Endodermal cell (in vitro differentiated cells): ENCODE data around the gene NRP1. TPM values are rescaled to one million over a fixed set of nuclear protein-coding genes. Genes with fewer than 3 reads are reported as not detected.

ENCODE experiments used
- DNase-seq: peaks from one replicate; pipeline ENCODE4 v3.0.0-alpha.2; 2017
- H3K27ac ChIP-seq: 2 replicates; pipeline ENCODE4 v1.5.1; 2013; ENCODE audit warnings: mild to moderate bottlenecking, low read depth, low read length, moderate library complexity
- H3K27me3 ChIP-seq: 2 replicates; pipeline ENCODE4 v1.6.1; 2013; ENCODE audit warnings: mild to moderate bottlenecking, low read length, moderate library complexity; ENCODE audit not compliant: insufficient read depth, control insufficient read depth, poor library complexity, severe bottlenecking
- H3K36me3 ChIP-seq: 2 replicates; pipeline ENCODE4 v1.7.0; 2013; ENCODE audit warnings: mild to moderate bottlenecking, low read length, moderate library complexity; ENCODE audit not compliant: control insufficient read depth, insufficient read depth
- H3K4me1 ChIP-seq: one replicate; pipeline ENCODE4 v1.7.0; 2013; ENCODE audit warnings: low read length; ENCODE audit not compliant: control insufficient read depth, insufficient read depth
- H3K4me3 ChIP-seq: 2 replicates; pipeline ENCODE4 v1.5.1; 2013; ENCODE audit warnings: mild to moderate bottlenecking, low read length, moderate library complexity
- H3K9ac ChIP-seq: 2 replicates; pipeline ENCODE4 v1.6.1; 2013; ENCODE audit warnings: mild to moderate bottlenecking, low read length, moderate library complexity; ENCODE audit not compliant: poor library complexity, severe bottlenecking; ENCODE audit errors: extremely low read depth
- H3K9me3 ChIP-seq: 2 replicates; pipeline ENCODE4 v1.6.1; 2013; ENCODE audit warnings: mild to moderate bottlenecking, low read length, moderate library complexity; ENCODE audit not compliant: control insufficient read depth
- H3K27ac Mint-ChIP-seq: 2 replicates; pipeline ENCODE4 v1.8.0; 2020; ENCODE audit warnings: mixed read lengths
- H3K27me3 Mint-ChIP-seq: 2 replicates; pipeline ENCODE4 v1.8.0; 2021; ENCODE audit warnings: mild to moderate bottlenecking, mixed read lengths; ENCODE audit not compliant: insufficient read depth
- H3K36me3 Mint-ChIP-seq: 2 replicates; pipeline ENCODE4 v1.8.0; 2020; ENCODE audit warnings: low read depth, mixed read lengths
- H3K4me1 Mint-ChIP-seq: 2 replicates; pipeline ENCODE4 v1.8.0; 2020; ENCODE audit warnings: mixed read lengths
- H3K4me3 Mint-ChIP-seq: 2 replicates; pipeline ENCODE4 v1.8.0; 2020; ENCODE audit warnings: mild to moderate bottlenecking, moderate library complexity, mixed read lengths
- H3K9me3 Mint-ChIP-seq: 2 replicates; pipeline ENCODE4 v1.8.0; 2020; ENCODE audit warnings: mild to moderate bottlenecking, mixed read lengths
- WGBS, 2 experiments: methylation state at CpG; one replicate each; pipeline versions ENCODE4 v1.1.5 to v1.1.7; 2013; ENCODE audit warnings: missing lambda C conversion rate in 2 of 2, mixed read lengths in 1 of 2; ENCODE audit not compliant: insufficient coverage in 1 of 2, insufficient read length in 1 of 2; 5-methylcytosine and 5-hydroxymethylcytosine counted together
- total RNA-seq, 2 donors: library from RNA; stranded (reverse); fragmentation: NEBNext Ultra II Directional in 1 of 2; extraction: Animal tissue kit (Norgen Biotek cat#: 25700) in 1 of 2; gene quantifications; 2 replicates in 1 of 2; 3 replicates in 1 of 2; pipeline ENCODE4 v1.2.1, GENCODE V29; 2021
- TF ChIP-seq, protein P1 (sequence below): fragments of 200-600 bp; sonication (generic); conservative IDR thresholded peaks from 2 replicates; pipeline ENCODE4 v1.5.0; 2021; ENCODE audit warnings: antibody characterized with exemption, mild to moderate bottlenecking

Gene NRP1
- total RNA-seq, 2 donors from 2014 or later: 20.7 to 30.6 TPM

DNA sequence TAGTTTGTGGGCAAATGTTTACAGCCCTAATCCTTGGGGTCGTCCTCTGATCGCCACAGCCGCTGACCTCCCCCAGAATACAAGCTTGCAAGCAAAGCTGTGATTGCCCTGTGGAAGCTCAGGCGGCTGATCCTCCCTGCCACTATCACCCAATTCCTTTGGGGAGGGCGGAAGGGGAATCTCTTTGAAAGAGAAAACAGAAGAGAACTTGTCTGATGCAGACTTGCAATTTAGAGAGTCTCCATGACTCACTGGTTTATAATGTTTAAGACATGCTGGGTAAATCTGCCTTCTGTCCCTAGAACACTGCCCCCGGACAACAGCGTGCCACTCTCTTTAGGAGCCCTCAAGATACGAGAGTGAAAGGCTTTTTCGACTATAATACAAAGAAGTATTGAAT lies 75.5 kb downstream of the NRP1 start:
- peaks cover 3% of the 10 kb centered on the region for H3K4me1 ChIP-seq
- Mint-ChIP-seq H3K4me1 (peaks cover 23% of the 10 kb centered on the region), H3K36me3 (peaks cover 34% of the 10 kb centered on the region), H3K27me3 (no peaks in the 10 kb centered on the region), H3K4me3 (no peak overlapping the region), H3K27ac (no peak overlapping the region), H3K9me3 (no peaks in the 10 kb centered on the region)
- no peaks in the 10 kb centered on the region for H3K9me3 ChIP-seq
- peak overlapping the region; percentile 6 for H3K4me3 ChIP-seq
- no peak overlapping the region for H3K9ac ChIP-seq
- TF ChIP-seq, protein P1, sequence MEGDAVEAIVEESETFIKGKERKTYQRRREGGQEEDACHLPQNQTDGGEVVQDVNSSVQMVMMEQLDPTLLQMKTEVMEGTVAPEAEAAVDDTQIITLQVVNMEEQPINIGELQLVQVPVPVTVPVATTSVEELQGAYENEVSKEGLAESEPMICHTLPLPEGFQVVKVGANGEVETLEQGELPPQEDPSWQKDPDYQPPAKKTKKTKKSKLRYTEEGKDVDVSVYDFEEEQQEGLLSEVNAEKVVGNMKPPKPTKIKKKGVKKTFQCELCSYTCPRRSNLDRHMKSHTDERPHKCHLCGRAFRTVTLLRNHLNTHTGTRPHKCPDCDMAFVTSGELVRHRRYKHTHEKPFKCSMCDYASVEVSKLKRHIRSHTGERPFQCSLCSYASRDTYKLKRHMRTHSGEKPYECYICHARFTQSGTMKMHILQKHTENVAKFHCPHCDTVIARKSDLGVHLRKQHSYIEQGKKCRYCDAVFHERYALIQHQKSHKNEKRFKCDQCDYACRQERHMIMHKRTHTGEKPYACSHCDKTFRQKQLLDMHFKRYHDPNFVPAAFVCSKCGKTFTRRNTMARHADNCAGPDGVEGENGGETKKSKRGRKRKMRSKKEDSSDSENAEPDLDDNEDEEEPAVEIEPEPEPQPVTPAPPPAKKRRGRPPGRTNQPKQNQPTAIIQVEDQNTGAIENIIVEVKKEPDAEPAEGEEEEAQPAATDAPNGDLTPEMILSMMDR: no peak
- H3K36me3 ChIP-seq: peaks cover 58% of the 10 kb centered on the region
- no peaks in the 10 kb centered on the region for H3K27me3 ChIP-seq
- DNase-seq: peak; percentile 56
- WGBS, 2 experiments: 63 to 69% methylated on average over 5 to 9 of the region's 9 CpGs
- H3K27ac ChIP-seq: peak overlapping the region; percentile 30

DNA sequence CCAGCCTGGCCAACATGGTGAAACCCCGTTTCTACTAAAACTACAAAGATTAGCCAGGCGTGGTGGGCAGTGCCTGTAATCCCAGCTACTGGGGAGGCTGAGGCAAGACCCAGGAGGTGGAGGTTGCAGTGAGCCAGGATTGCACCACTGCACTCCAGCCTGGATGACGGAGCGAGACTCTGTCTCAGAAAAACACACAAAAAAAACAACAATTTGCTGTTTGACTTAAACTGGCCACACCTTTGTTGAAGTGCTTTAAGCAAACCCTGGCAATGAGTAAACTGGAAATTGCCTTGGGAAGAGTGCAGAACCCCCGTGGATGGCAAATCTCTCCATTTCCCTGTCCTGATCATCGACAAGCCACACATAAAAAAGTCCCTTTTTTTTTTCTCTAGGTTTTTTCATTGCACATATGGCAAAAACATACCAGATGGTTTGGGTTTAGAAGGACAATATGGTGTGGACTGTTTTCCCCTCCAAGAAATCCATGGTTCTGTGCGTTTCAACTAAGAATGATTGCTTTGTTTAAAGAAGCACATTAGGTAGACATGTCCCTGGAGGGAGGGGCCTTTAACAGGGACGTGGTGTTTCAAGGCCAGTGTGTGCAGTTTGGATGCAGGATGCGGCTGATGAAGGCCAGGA lies 76.9 kb downstream of the NRP1 start:
- Histone ChIP-seq H3K36me3 (peaks cover 60% of the 10 kb centered on the region), H3K27me3 (no peaks in the 10 kb centered on the region), H3K9ac (no peak overlapping the region), H3K9me3 (no peaks in the 10 kb centered on the region), H3K27ac (no peak overlapping the region), H3K4me1 (peaks cover 3% of the 10 kb centered on the region), H3K4me3 (no peak overlapping the region)
- peaks cover 23% of the 10 kb centered on the region for H3K4me1 Mint-ChIP-seq
- H3K27ac Mint-ChIP-seq: no peak overlapping the region
- H3K4me3 Mint-ChIP-seq: no peak overlapping the region
- no peak for DNase-seq
- WGBS, 2 experiments: 92 to 100% methylated on average over 6 to 9 of the region's 9 CpGs
- H3K36me3 Mint-ChIP-seq: peaks cover 43% of the 10 kb centered on the region
- TF ChIP-seq, protein P1: no peak
- H3K9me3 Mint-ChIP-seq: no peaks in the 10 kb centered on the region
- H3K27me3 Mint-ChIP-seq: no peaks in the 10 kb centered on the region

DNA sequence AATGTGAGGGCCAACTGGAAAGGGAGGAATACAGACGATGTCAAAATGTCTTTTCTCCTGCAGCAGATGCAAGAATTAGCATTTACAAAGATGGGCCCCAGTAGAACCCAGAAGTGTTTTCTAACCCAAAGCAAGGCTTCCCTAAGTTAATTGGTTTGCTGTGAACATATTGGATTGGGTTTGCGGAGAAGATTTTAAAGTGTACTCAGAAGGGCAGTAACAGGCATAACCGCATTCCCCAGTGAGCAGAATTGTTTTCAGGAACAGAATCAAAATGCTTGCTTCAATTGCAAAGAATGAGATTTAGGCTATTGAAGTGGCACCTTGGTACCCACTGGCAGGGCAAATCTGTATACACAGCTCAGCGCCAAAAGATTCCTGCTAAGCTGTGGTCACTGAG lies 78.0 kb downstream of the NRP1 start:
- WGBS, 2 experiments: 91 to 95% methylated on average over 3 to 4 of the region's 4 CpGs
- Histone ChIP-seq H3K27me3 (no peaks in the 10 kb centered on the region), H3K9ac (no peak overlapping the region), H3K27ac (no peak overlapping the region), H3K9me3 (no peaks in the 10 kb centered on the region), H3K4me1 (peaks cover 3% of the 10 kb centered on the region), H3K4me3 (no peak overlapping the region), H3K36me3 (peaks cover 64% of the 10 kb centered on the region)
- peaks cover 23% of the 10 kb centered on the region for H3K4me1 Mint-ChIP-seq
- TF ChIP-seq, protein P1: no peak
- H3K27me3 Mint-ChIP-seq: no peaks in the 10 kb centered on the region
- no peaks in the 10 kb centered on the region for H3K9me3 Mint-ChIP-seq
- H3K36me3 Mint-ChIP-seq: peaks cover 47% of the 10 kb centered on the region
- H3K27ac Mint-ChIP-seq: no peak overlapping the region
- no peak for DNase-seq
- no peak overlapping the region for H3K4me3 Mint-ChIP-seq
